Measurements from ENCODE around the gene DLL4.

Gene DLL4

GRCh38 chr15:40926659-40927494 lies 2.3 kb upstream of the DLL4 start:
- no peak for DNase-seq

- no peak for DNase-seq
These were observed 1.7 kb upstream of the DLL4 start for GRCh38 chr15:40927495-40927872.

GRCh38 chr15:40927873-40928806 lies 1.0 kb upstream of the DLL4 start:
- no peak for DNase-seq

GRCh38 chr15:40929660-40930429 lies 705 bp downstream of the DLL4 start:
- no peak for DNase-seq

GRCh38 chr15:40930430-40931299 lies 1.5 kb downstream of the DLL4 start:
- no peak for DNase-seq

- DNase-seq, result no peak
These were observed 2.4 kb downstream of the DLL4 start for GRCh38 chr15:40931300-40932142.

- no peak for DNase-seq
These were observed 3.0 kb downstream of the DLL4 start for GRCh38 chr15:40932156-40932555.

GRCh38 chr15:40932649-40933516 lies 3.7 kb downstream of the DLL4 start:
- no peak for DNase-seq

GRCh38 chr15:40933517-40933902 lies 4.4 kb downstream of the DLL4 start:
- DNase-seq, result no peak

GRCh38 chr15:40934457-40934856 lies 5.3 kb downstream of the DLL4 start:
- DNase-seq, result no peak

- DNase-seq, result no peak
These were observed 7.1 kb downstream of the DLL4 start for GRCh38 chr15:40936234-40936708.

GRCh38 chr15:40936709-40937666 lies 7.8 kb downstream of the DLL4 start:
- DNase-seq, result peak; percentile 43

GRCh38 chr15:40937762-40938535 lies 8.8 kb downstream of the DLL4 start:
- DNase-seq, result no peak

- no peak for DNase-seq
These were observed 9.4 kb downstream of the DLL4 start for GRCh38 chr15:40938536-40938870.

GRCh38 chr15:40940296-40940801 lies 11.2 kb downstream of the DLL4 start:
- no peak for DNase-seq

- no peak for DNase-seq
These were observed 12.0 kb downstream of the DLL4 start for GRCh38 chr15:40941068-40941527.

Measured in fibroblast of skin of scalp (primary cell).